ENCODE data around the gene SPRTN.

Gene SPRTN

DNA sequence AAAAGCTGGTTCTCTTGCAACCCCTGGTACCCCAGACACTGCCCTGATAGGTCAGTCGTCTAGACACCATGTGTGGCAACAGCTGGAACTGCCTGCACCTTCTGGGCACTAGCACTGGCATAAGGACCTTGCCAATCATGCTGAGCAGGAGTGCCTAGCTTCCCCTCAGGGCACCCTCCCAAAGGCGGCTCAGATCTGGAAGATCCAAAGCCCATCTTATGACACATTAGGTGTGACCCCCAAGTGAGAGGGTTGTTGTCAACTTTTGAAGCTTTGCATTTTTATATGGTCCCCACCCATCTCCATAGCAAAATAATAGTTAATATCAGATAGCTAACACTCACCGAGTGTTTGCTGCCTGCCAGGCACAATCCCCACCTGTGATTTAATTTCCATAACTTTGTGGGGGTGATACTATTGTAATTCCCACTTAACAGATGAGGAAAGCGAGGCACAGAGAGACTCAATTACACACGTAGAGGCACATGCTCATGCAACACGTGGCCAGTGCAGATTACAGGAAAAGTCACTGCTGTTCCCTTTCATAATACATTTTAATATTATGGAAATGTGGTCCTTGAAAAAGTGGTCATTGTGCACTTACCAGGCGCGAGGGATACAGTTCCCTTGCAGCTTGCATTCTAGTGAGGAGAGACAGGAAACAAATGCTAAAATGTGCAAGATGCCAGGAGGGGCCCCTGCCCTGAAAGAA lies 26.2 kb upstream of the SPRTN start:
- Histone ChIP-seq H3K4me1 (ENCODE audit: low read depth, poor library complexity, severe bottlenecking) (no peaks in the 10 kb centered on the region), H2AFZ (ENCODE audit: low read depth) (no peak overlapping the region), H3K27ac (no peak overlapping the region), H3K4me2 (no peak overlapping the region), H3K36me3 (ENCODE audit: insufficient read depth) (no peaks in the 10 kb centered on the region), H3K4me3 (IDR thresholded peaks at IDR 0.05; ENCODE audit: insufficient read depth, low read depth, low read length) (no peak overlapping the region), H3K27me3 (ENCODE audit: insufficient read depth, low read depth) (no peaks in the 10 kb centered on the region), H4K20me1 (ENCODE audit: insufficient read depth) (no peaks in the 10 kb centered on the region), H3K79me2 (ENCODE audit: insufficient read depth, low read depth) (no peaks in the 10 kb centered on the region), H3K9ac (no peak overlapping the region)
- TF ChIP-seq, protein P1, sequence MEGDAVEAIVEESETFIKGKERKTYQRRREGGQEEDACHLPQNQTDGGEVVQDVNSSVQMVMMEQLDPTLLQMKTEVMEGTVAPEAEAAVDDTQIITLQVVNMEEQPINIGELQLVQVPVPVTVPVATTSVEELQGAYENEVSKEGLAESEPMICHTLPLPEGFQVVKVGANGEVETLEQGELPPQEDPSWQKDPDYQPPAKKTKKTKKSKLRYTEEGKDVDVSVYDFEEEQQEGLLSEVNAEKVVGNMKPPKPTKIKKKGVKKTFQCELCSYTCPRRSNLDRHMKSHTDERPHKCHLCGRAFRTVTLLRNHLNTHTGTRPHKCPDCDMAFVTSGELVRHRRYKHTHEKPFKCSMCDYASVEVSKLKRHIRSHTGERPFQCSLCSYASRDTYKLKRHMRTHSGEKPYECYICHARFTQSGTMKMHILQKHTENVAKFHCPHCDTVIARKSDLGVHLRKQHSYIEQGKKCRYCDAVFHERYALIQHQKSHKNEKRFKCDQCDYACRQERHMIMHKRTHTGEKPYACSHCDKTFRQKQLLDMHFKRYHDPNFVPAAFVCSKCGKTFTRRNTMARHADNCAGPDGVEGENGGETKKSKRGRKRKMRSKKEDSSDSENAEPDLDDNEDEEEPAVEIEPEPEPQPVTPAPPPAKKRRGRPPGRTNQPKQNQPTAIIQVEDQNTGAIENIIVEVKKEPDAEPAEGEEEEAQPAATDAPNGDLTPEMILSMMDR (conservative IDR thresholded peaks at IDR 0.05; ENCODE audit: low read depth, low read length) = no peak

DNA sequence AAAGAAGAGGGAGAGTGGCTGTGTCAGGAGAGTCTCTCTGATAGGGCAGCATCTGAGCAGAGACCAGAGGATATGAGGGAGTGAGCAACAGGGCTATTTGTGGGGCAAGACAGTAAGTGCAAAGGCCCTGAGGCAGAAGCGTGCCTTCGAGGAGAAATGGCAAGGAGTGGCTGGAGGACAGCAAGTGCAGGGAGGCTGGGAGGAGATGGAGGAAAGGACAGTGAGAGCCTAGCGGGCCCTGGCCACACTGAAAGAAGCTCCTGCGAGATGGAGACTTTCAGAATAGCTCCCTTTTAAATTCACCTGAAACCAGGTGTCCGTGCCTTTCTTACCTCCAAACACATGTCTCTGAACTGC lies 25.7 kb upstream of the SPRTN start:
- no peaks in the 10 kb centered on the region for H3K4me1 ChIP-seq (ENCODE audit: low read depth, poor library complexity, severe bottlenecking)
- H4K20me1 ChIP-seq (ENCODE audit: insufficient read depth) = no peaks in the 10 kb centered on the region
- H3K27ac ChIP-seq = no peak overlapping the region
- H3K36me3 ChIP-seq (ENCODE audit: insufficient read depth) = no peaks in the 10 kb centered on the region
- TF ChIP-seq, protein P1 (conservative IDR thresholded peaks at IDR 0.05; ENCODE audit: low read depth, low read length) = no peak
- no peak overlapping the region for H3K4me2 ChIP-seq
- H2AFZ ChIP-seq (ENCODE audit: low read depth) = no peak overlapping the region
- no peaks in the 10 kb centered on the region for H3K27me3 ChIP-seq (ENCODE audit: insufficient read depth, low read depth)
- no peak overlapping the region for H3K4me3 ChIP-seq (IDR thresholded peaks at IDR 0.05; ENCODE audit: insufficient read depth, low read depth, low read length)
- no peak overlapping the region for H3K9ac ChIP-seq
- no peaks in the 10 kb centered on the region for H3K79me2 ChIP-seq (ENCODE audit: insufficient read depth, low read depth)

DNA sequence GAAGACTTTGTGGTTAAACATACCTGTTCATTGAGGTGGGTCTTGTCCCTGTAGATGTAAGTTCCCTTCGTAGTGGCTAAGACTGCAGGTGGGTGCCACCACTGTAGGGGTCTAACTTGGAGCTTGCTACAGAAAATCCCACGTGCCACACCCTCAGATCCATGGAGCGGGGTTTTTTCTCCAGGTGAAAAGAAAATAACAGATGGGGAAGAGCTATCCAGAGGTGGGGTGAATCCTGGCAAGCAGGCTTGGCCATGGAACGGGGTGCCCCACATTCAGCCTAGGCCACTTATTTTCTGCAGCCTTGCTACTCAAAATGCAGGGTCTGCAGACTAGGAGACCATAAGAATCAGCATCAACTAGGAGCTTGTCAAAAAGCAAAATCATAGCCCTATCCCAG lies 24.4 kb upstream of the SPRTN start:
- H3K4me3 ChIP-seq (IDR thresholded peaks at IDR 0.05; ENCODE audit: insufficient read depth, low read depth, low read length) = no peak overlapping the region
- no peaks in the 10 kb centered on the region for H4K20me1 ChIP-seq (ENCODE audit: insufficient read depth)
- H3K36me3 ChIP-seq (ENCODE audit: insufficient read depth) = no peaks in the 10 kb centered on the region
- H3K27ac ChIP-seq = no peak overlapping the region
- H3K27me3 ChIP-seq (ENCODE audit: insufficient read depth, low read depth) = no peaks in the 10 kb centered on the region
- TF ChIP-seq, protein P1 (conservative IDR thresholded peaks at IDR 0.05; ENCODE audit: low read depth, low read length) = no peak
- no peak overlapping the region for H3K9ac ChIP-seq
- H2AFZ ChIP-seq (ENCODE audit: low read depth) = no peak overlapping the region
- no peaks in the 10 kb centered on the region for H3K4me1 ChIP-seq (ENCODE audit: low read depth, poor library complexity, severe bottlenecking)
- no peak overlapping the region for H3K4me2 ChIP-seq
- H3K79me2 ChIP-seq (ENCODE audit: insufficient read depth, low read depth) = no peaks in the 10 kb centered on the region

DNA sequence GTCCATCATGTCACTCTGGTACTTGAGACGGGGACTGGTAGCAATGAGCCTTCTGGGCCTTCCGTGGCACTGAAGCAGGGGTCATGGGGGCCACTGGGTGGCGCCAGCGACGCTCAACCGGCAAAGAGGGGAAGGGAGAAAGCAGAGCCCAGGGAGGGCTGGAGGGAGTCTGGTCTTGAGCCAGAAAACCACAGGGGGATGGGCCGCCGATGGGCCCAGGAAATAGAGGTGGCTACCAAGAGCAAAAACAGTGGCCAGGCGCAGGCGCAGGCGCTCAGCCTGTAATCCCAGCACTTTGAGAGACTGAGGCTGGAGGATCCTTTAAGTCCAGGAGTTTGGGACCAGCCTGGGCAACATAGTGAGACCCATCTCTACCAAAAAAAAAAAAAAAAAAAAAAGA lies 22.2 kb upstream of the SPRTN start:
- no peak overlapping the region for H3K27ac ChIP-seq
- H3K4me1 ChIP-seq (ENCODE audit: low read depth, poor library complexity, severe bottlenecking) = no peaks in the 10 kb centered on the region
- no peak overlapping the region for H2AFZ ChIP-seq (ENCODE audit: low read depth)

More for the DNA sequence above, 22.2 kb upstream of the SPRTN start:
- TF ChIP-seq, protein P1 (conservative IDR thresholded peaks at IDR 0.05; ENCODE audit: low read depth, low read length) = peak; percentile 59
- Histone ChIP-seq H3K4me2 (no peak overlapping the region), H3K4me3 (IDR thresholded peaks at IDR 0.05; ENCODE audit: insufficient read depth, low read depth, low read length) (no peak overlapping the region), H3K79me2 (ENCODE audit: insufficient read depth, low read depth) (no peaks in the 10 kb centered on the region), H4K20me1 (ENCODE audit: insufficient read depth) (no peaks in the 10 kb centered on the region), H3K9ac (no peak overlapping the region), H3K27me3 (ENCODE audit: insufficient read depth, low read depth) (no peaks in the 10 kb centered on the region), H3K36me3 (ENCODE audit: insufficient read depth) (no peaks in the 10 kb centered on the region)
